Activated T-cell treated with anti-CD3 and anti-CD28 coated beads, Interleukin-2, amount 50 U/mL, for 72 hours (primary cell): ENCODE measurements around the gene DAAM1. TPM values are rescaled to one million over a fixed set of nuclear protein-coding genes. Genes with fewer than 3 reads are reported as not detected.

Experiments used
- ATAC-seq, 2 donors: fragments of 150-1000 bp; cut with Tn5 transposase; replicated peaks in 1 of 2; 2 replicates each; pipeline ENCODE4 v1.10.0; 2021; ENCODE audit warnings: moderate library complexity in 2 of 2, mild to moderate bottlenecking in 1 of 2
- DNase-seq, 2 donors: peaks; one replicate each; pipeline ENCODE4 v3.0.0; 2021 to 2022; ENCODE audit warnings: mixed read lengths in 1 of 2
- H3K27ac Mint-ChIP-seq: one replicate; pipeline ENCODE4 v1.8.0; 2022; ENCODE audit warnings: mild to moderate bottlenecking, moderate library complexity, mixed read lengths
- H3K27me3 Mint-ChIP-seq: one replicate; pipeline ENCODE4 v1.8.0; 2022; ENCODE audit warnings: low read depth, mixed read lengths
- H3K36me3 Mint-ChIP-seq, 2 donors: one replicate each; pipeline ENCODE4 v1.8.0; 2022; ENCODE audit warnings: mixed read lengths in 2 of 2, mild to moderate bottlenecking in 1 of 2; ENCODE audit not compliant: insufficient read depth in 2 of 2
- H3K4me1 Mint-ChIP-seq: one replicate; pipeline ENCODE4 v1.8.0; 2022; ENCODE audit warnings: low read depth, mixed read lengths
- H3K4me3 Mint-ChIP-seq, 2 donors: one replicate each; pipeline ENCODE4 v1.8.0; 2022; ENCODE audit warnings: mild to moderate bottlenecking in 2 of 2, mixed read lengths in 2 of 2, moderate library complexity in 2 of 2
- H3K9me3 Mint-ChIP-seq, 2 donors: one replicate each; pipeline ENCODE4 v1.8.0; 2022; ENCODE audit warnings: mixed read lengths in 2 of 2
- total RNA-seq, 2 donors: library from RNA; stranded (reverse); gene quantifications; one replicate each; pipeline ENCODE4 v1.2.3, GENCODE V29; 2022

Gene DAAM1
- total RNA-seq, 2 donors from 2014 or later = 7.8 to 14.1 TPM

- ATAC-seq (no peak), DNase-seq (no peak)
- no peak overlapping the region for H3K4me3 Mint-ChIP-seq
- H3K36me3 Mint-ChIP-seq = no peaks in the 10 kb centered on the region
- H3K4me1 Mint-ChIP-seq = no peaks in the 10 kb centered on the region
- H3K27me3 Mint-ChIP-seq = no peaks in the 10 kb centered on the region
- H3K9me3 Mint-ChIP-seq = peaks cover 0 to 2% of the 10 kb centered on the region in 2 donors
- no peak overlapping the region for H3K27ac Mint-ChIP-seq
Measured at GRCh38 chr14:59377491-59377890, 189.0 kb downstream of the DAAM1 start.

GRCh38 chr14:59377991-59378601, 189.6 kb downstream of the DAAM1 start:
- Mint-ChIP-seq H3K9me3 (peaks cover 0 to 3% of the 10 kb centered on the region in 2 donors), H3K36me3 (no peaks in the 10 kb centered on the region), H3K27ac (no peak overlapping the region), H3K27me3 (no peaks in the 10 kb centered on the region), H3K4me3 (no peak overlapping the region), H3K4me1 (no peaks in the 10 kb centered on the region)
- ATAC-seq (no peak), DNase-seq (no peak)

GRCh38 chr14:59389936-59390335, 201.5 kb downstream of the DAAM1 start:
- Mint-ChIP-seq H3K4me3 (no peak overlapping the region), H3K36me3 (peaks cover 0 to 2% of the 10 kb centered on the region in 2 donors), H3K9me3 (peaks cover 3 to 7% of the 10 kb centered on the region in 2 donors), H3K4me1 (no peaks in the 10 kb centered on the region), H3K27me3 (no peaks in the 10 kb centered on the region), H3K27ac (no peak overlapping the region)
- ATAC-seq = no peak
- no peak for DNase-seq

GRCh38 chr14:59391388-59391787, 202.9 kb downstream of the DAAM1 start:
- no peaks in the 10 kb centered on the region for H3K27me3 Mint-ChIP-seq
- H3K4me3 Mint-ChIP-seq = no peak overlapping the region
- no peak for DNase-seq
- no peaks in the 10 kb centered on the region for H3K4me1 Mint-ChIP-seq
- H3K27ac Mint-ChIP-seq = no peak overlapping the region
- H3K36me3 Mint-ChIP-seq = peaks cover 0 to 2% of the 10 kb centered on the region in 2 donors
- no peak for ATAC-seq
- H3K9me3 Mint-ChIP-seq = peaks cover 3 to 7% of the 10 kb centered on the region in 2 donors

GRCh38 chr14:59394268-59394667, 205.8 kb downstream of the DAAM1 start:
- Mint-ChIP-seq H3K4me3 (no peak overlapping the region), H3K4me1 (peaks cover 7% of the 10 kb centered on the region), H3K27me3 (no peaks in the 10 kb centered on the region), H3K36me3 (peaks cover 0 to 2% of the 10 kb centered on the region in 2 donors), H3K9me3 (peaks cover 2 to 6% of the 10 kb centered on the region in 2 donors), H3K27ac (no peak overlapping the region)
- no peak for DNase-seq
- no peak for ATAC-seq

GRCh38 chr14:59395672-59396071, 207.2 kb downstream of the DAAM1 start:
- Mint-ChIP-seq H3K4me3 (no peak overlapping the region), H3K27me3 (no peaks in the 10 kb centered on the region), H3K36me3 (peaks cover 0 to 2% of the 10 kb centered on the region in 2 donors), H3K9me3 (peaks cover 2 to 4% of the 10 kb centered on the region in 2 donors), H3K27ac (no peak overlapping the region), H3K4me1 (peaks cover 8% of the 10 kb centered on the region)
- ATAC-seq (no peak), DNase-seq (no peak)

GRCh38 chr14:59398841-59399240, 210.4 kb downstream of the DAAM1 start:
- peaks cover 0 to 4% of the 10 kb centered on the region in 2 donors for H3K36me3 Mint-ChIP-seq
- ATAC-seq (peak in 1 of 2 donors; percentile 27), DNase-seq (no peak)
- H3K4me1 Mint-ChIP-seq = peaks cover 8% of the 10 kb centered on the region
- no peak overlapping the region for H3K27ac Mint-ChIP-seq
- H3K27me3 Mint-ChIP-seq = no peaks in the 10 kb centered on the region
- peaks cover 9% of the 10 kb centered on the region in 2 donors for H3K9me3 Mint-ChIP-seq
- H3K4me3 Mint-ChIP-seq = no peak overlapping the region

- Mint-ChIP-seq H3K27ac (no peak overlapping the region), H3K36me3 (peaks cover 3 to 6% of the 10 kb centered on the region in 2 donors), H3K27me3 (peaks cover 10% of the 10 kb centered on the region), H3K4me1 (no peaks in the 10 kb centered on the region), H3K9me3 (peaks cover 8 to 14% of the 10 kb centered on the region in 2 donors), H3K4me3 (no peak overlapping the region)
- DNase-seq (no peak), ATAC-seq (no peak)
Measured at GRCh38 chr14:59406454-59407245, 218.2 kb downstream of the DAAM1 start.

- Mint-ChIP-seq H3K36me3 (peaks cover 3 to 6% of the 10 kb centered on the region in 2 donors), H3K9me3 (peaks cover 8 to 14% of the 10 kb centered on the region in 2 donors), H3K27ac (no peak overlapping the region), H3K27me3 (peaks cover 14% of the 10 kb centered on the region), H3K4me3 (no peak overlapping the region), H3K4me1 (no peaks in the 10 kb centered on the region)
- DNase-seq = no peak
- ATAC-seq = no peak
Measured at GRCh38 chr14:59407246-59408010, 219.0 kb downstream of the DAAM1 start.

GRCh38 chr14:59415836-59416602, 227.6 kb downstream of the DAAM1 start:
- DNase-seq = no peak
- ATAC-seq = no peak
- Mint-ChIP-seq H3K36me3 (no peaks in the 10 kb centered on the region), H3K27me3 (peaks cover 5% of the 10 kb centered on the region), H3K9me3 (peaks cover 0 to 2% of the 10 kb centered on the region in 2 donors), H3K4me1 (no peaks in the 10 kb centered on the region), H3K4me3 (no peak overlapping the region), H3K27ac (no peak overlapping the region)

- no peak for ATAC-seq
- no peaks in the 10 kb centered on the region for H3K36me3 Mint-ChIP-seq
- H3K4me3 Mint-ChIP-seq = no peak overlapping the region
- H3K4me1 Mint-ChIP-seq = no peaks in the 10 kb centered on the region
- H3K9me3 Mint-ChIP-seq = peaks cover 0 to 2% of the 10 kb centered on the region in 2 donors
- no peak overlapping the region for H3K27ac Mint-ChIP-seq
- DNase-seq = no peak
- peaks cover under 1% of the 10 kb centered on the region for H3K27me3 Mint-ChIP-seq
Measured at GRCh38 chr14:59417311-59417710, 228.8 kb downstream of the DAAM1 start.

- Mint-ChIP-seq H3K36me3 (no peaks in the 10 kb centered on the region), H3K9me3 (no peaks in the 10 kb centered on the region), H3K27me3 (no peaks in the 10 kb centered on the region), H3K27ac (no peak overlapping the region), H3K4me1 (no peaks in the 10 kb centered on the region), H3K4me3 (no peak overlapping the region)
- DNase-seq (no peak), ATAC-seq (no peak)
Measured at GRCh38 chr14:59419303-59419702, 230.8 kb downstream of the DAAM1 start.
